Effector CD8-positive, alpha-beta T cell (primary cell): ENCODE results near the gene ANKRD66.

Source experiments
- DNase-seq: peaks from one replicate; lab custom pipeline; 2025; lab: John Stamatoyannopoulos, UW

ANKRD66 gene

DNA sequence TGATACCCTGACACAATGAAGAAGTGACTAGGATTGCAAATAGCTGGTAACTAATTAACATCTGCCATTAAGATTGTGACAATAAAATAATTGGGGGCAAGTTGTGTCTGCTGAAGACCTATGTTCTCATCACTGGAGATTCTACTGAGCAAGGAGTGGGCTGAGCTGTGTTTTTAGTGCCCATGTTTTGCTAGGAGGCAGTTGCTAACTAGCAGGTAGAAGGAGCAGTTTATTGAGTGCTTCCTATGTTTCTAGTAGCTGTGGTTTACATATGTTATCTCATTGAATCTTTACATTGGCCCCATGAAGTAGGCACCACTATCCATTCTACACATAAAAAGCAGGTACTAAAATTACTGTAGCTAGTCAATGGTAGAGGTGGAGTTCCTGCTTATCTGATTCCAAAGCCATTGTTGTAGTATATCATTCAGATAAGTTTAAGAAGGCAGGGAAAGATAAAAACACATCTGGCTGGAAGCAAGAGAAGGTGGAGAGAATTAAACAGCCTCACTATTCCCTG lies 43.7 kb downstream of the ANKRD66 start:
- DNase-seq, result no peak

DNA sequence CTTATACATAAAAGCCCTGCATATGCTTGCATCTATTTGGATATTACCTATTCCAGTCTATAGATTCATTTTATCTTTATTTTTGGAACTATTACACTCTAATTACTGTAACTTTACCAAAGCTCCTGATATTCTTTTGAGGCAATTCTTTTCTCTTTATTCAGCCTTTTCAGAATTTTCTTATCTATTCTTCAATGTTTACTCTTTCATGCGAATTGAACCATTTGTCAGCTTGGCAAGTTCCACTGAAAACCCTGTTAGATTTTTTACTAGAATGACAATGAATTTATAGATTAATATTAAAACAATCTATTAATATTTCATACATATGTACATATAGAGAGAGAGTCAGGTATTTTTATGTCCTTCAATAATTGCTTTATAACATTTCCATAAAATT lies 45.9 kb downstream of the ANKRD66 start:
- no peak for DNase-seq

DNA sequence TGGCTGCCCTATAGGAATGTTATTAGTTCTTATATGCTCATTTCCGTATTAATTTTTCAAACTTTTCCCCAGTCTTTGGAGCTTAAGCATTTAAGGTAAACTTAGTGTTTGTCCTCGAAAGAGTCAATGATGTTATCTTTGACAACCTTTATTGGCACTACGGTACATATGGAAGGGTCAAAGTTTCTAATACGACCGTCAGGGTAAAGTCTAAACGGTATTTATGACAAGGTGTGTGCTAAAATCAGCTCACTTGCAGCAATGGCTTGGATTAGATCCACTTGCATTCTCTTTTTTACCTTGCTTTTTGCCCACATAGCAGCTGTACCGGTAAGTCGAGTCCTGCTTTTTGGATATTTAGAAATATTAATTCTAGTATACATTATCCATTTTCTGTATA lies 46.4 kb downstream of the ANKRD66 start, which contains the start of gene MEP1A:
Gene MEP1A (plus strand): TSS at position 252 of the 400 bp plus-strand sequence. CDS start 10 bp downstream, at position 262.
- no peak for DNase-seq

DNA sequence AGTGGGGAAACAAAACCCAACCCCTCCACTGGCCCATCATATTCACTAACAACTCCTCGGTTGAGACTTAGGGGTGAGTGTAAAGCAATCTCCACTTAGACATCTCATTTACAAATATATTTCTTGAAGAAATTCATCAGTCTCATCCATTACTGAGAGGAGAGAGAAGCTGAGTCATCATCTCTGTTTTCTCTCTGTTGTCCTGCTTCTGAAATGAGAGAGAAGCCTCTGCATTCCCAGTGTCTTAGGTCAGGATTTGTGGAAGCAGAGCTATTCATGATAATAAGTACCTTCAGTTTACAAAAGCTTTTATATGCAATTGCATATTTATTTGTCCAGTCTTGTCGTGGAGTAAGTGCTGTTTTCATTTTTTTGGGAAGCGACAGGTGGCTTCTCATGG lies 47.3 kb downstream of the ANKRD66 start:
- DNase-seq, result no peak

DNA sequence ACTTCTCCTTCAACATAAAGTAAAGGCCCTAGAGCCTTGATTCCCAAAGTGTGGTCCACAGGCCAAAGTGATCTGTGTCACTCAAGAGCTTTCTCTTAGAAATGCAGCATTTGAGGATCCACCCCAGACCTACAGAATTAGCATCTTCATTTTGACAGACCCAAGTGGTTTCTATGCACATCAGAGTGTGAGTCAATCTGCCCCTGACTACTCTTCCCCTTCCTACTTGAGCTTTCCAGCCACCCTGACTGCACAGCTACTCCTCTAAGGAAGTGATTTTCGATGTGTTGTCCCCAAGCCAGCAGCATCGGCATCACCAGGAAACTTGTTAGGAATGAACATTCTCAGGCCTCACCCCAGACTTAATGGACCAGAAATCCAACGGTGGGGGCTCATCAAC lies 49.1 kb downstream of the ANKRD66 start:
- DNase-seq, result no peak

DNA sequence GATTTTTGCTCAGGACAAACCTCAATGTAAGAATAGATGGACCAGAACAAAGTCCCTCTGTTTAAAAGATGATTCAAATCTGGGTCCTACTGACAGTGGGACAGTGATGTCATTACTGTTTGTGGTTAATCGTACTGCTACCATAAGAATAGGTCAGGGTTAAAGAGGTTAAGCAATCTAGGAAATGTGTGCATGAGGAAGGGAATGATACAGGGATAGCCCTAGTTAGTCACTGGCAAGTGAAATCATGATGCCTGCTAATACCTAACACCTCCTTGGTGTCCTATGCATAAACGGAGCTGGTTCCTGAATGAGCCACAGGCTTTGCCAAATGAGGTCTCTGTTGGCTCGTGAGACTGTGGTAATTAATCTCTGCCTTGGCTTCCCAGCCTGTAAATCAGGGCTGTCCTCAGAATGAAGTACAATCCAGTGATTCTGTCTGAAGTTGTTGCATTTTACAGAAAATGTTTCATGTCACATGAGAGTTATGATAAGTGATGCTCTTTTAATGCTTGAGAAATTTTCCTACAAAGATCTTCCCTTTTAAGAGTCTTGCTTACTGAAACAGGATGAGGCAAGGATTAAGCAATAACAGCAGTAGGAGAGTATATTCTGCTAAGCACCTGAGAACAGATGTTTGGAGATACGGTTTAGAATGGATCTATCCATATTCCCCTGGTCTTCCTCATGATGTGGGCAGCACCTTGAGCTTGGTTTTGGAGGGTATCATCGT lies 50.3 kb downstream of the ANKRD66 start:
- no peak for DNase-seq

DNA sequence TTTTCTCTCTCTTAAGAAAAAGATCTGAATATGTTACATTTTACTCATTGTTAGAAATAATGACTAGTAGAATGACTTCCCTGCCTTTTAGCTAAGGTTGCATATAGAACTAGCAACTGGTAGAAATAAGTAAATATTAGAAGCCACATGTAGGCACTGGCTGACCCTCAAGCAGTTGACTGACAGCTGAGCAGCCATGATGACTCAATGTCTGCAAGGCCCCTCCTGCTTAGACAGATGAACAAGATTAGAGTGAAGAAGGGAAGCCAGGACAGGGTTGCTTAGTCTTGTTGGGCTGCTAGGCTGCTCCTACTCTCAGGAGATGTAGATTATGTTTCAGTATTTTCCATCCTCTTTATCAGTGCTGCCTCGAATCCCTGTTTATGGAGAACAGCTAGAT lies 52.9 kb downstream of the ANKRD66 start:
- DNase-seq, result no peak

DNA sequence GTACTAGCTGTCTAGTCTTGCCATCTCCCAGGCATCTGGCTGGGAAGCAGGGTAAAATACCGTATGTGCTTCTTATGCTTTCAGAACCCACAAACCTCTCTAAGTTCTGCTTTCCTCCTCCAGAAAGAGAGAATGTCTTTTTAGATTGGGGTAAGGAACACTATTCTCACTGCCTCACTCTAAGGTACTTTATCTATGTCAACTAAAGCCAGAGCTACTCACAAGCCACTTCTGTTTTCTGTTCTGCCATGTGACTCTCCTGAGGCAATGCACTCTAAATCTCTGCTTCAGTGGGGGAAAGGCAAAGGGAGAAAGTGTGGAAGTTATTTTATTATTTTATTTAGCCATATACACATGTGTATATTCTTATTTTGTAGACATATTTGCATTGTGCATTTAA lies 62.1 kb downstream of the ANKRD66 start:
- DNase-seq, result no peak
